Testis (tissue), 3 donors: Measurements from ENCODE around the gene GALNT9. TPM values are rescaled to one million over a fixed set of nuclear protein-coding genes. Genes with fewer than 3 reads are reported as not detected.

Experiments
- DNase-seq: peaks from one replicate; pipeline ENCODE4 v3.0.0-alpha.2; 2019
- H3K27ac ChIP-seq, 2 donors: fragments of 200-600 bp; sonication (generic); one replicate each; pipeline ENCODE4 v1.5.1; 2019
- H3K27me3 ChIP-seq: fragments of 200-600 bp; sonication (generic); one replicate; pipeline ENCODE4 v1.5.1; 2019
- H3K36me3 ChIP-seq: fragments of 200-600 bp; sonication (generic); one replicate; pipeline ENCODE4 v1.5.1; 2017; ENCODE audit warnings: low read depth; ENCODE audit errors: missing control alignments
- H3K4me1 ChIP-seq: fragments of 200-600 bp; sonication (generic); one replicate; pipeline ENCODE4 v1.5.1; 2019
- H3K4me3 ChIP-seq, 2 donors: fragments of 200-600 bp; sonication (generic); one replicate each; pipeline ENCODE4 v1.5.1; 2017 to 2019
- H3K9me3 ChIP-seq: fragments of 200-600 bp; sonication (generic); one replicate; pipeline ENCODE4 v1.5.1; 2017
- CTCF ChIP-seq, 3 experiments: fragments of 450-650 bp in 2 of 3; fragments of 200-600 bp in 1 of 3; sonication (generic) in 1 of 3; IDR thresholded peaks; one replicate each; pipeline ENCODE4 v1.5.1; 2016 to 2019; ENCODE audit warnings: antibody characterized with exemption in 3 of 3, mild to moderate bottlenecking in 2 of 3, moderate library complexity in 1 of 3
- POLR2A ChIP-seq: fragments of 450-650 bp; IDR thresholded peaks from one replicate; pipeline ENCODE4 v1.6.1; 2017; ENCODE audit warnings: antibody characterized with exemption, mild to moderate bottlenecking, moderate library complexity
- WGBS, 2 donors: methylation state at CpG; one replicate each; pipeline ENCODE4 v1.1.5; 2018; 5-methylcytosine and 5-hydroxymethylcytosine counted together
- intact Hi-C: fragments of 100-400 bp; cut with DNase I; formaldehyde crosslinking; loops from one replicate; pipeline ENCODE4 v1.15.1; 2023; ENCODE audit warnings: low total_unique reads
- polyA plus RNA-seq: library from polyadenylated mRNA; stranded (reverse); fragments of 350-450 nt; fragmentation: Illumina TruSeq; extraction: RNeasy Lipid Tissue Mini Kit (QIAGEN cat#74804); gene quantifications from one replicate; pipeline ENCODE4 v1.2.3, GENCODE V29; 2014; ENCODE audit warnings: low read depth, low replicate concordance; ENCODE audit not compliant: insufficient read depth
- total RNA-seq, 2 donors: library from RNA; depleted of rRNA; stranded (reverse); fragments of >200 nt; gene quantifications; one replicate each; pipeline ENCODE4 v1.2.3, GENCODE V29; 2016

GALNT9 gene
- total and polyA plus RNA-seq, 3 donors from 2014 or later, result 1.1 to 1.5 (median 1.3) TPM

DNA sequence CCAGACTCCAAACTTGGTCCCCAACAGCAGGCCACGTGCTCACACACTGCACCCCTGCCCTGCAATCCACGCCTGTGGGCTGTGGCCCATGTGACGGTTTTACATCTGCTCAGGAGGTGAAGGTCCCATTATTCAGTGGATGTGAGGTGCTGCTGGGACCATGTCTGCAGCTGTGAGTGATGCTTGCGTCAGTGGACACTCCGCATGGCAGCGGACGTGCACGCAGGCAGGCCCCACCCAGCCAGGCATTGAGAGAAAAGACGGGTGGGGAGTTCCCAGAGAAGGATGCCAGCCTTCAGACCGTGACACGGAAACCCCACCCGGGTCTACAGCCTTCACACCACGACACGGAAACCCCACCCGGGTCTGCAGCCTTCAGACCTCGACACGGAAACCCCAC, 117.6 kb downstream of the GALNT9 start:
- Histone ChIP-seq H3K27ac (no peak overlapping the region), H3K4me3 (no peak overlapping the region), H3K9me3 (no peaks in the 10 kb centered on the region), H3K27me3 (no peaks in the 10 kb centered on the region), H3K36me3 (no peaks in the 10 kb centered on the region), H3K4me1 (no peaks in the 10 kb centered on the region)
- 94 to 96% methylated on average over 15 to 17 of the region's 17 CpGs for WGBS, 2 donors
- no peak for DNase-seq
- TF ChIP-seq CTCF (IDR thresholded peaks at IDR 0.05), result no peak
- TF ChIP-seq POLR2A, result no peak
- intact Hi-C loops, result no loop called here

DNA sequence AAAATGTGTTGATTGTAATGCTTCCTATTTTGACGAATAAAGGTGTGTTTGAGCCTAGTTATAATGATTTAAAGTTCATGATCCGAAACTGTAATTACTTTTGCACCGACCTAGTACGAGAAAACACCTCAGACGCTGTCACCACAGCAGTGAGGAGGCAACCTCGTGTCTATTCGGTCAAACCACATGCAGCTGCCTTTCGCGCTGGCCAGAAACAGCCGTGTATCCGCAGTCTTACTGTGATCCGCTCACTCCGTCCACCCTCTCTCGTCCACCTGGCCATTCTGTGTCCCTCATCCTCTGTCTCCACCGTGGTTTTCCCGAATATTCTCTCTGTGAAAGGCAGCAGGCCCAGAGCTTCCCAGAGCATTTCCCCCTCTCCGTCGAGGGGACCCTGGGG, 118.1 kb downstream of the GALNT9 start:
- WGBS, 2 donors, result 87 to 93% methylated on average over 18 of the region's 18 CpGs
- Histone ChIP-seq H3K27ac (no peak overlapping the region), H3K36me3 (no peaks in the 10 kb centered on the region), H3K9me3 (no peaks in the 10 kb centered on the region), H3K27me3 (no peaks in the 10 kb centered on the region), H3K4me1 (no peaks in the 10 kb centered on the region), H3K4me3 (no peak overlapping the region)
- intact Hi-C loops, result no loop called here
- DNase-seq, result no peak
- TF ChIP-seq POLR2A (no peak), CTCF (IDR thresholded peaks at IDR 0.05) (no peak)

- intact Hi-C loops, result no loop called here
- no peak for DNase-seq
- no peaks in the 10 kb centered on the region for H3K4me1 ChIP-seq
- no peak overlapping the region for H3K27ac ChIP-seq
- 88% methylated on average over 43 to 48 of the region's 48 CpGs for WGBS, 2 donors
- no peaks in the 10 kb centered on the region for H3K27me3 ChIP-seq
- H3K9me3 ChIP-seq, result no peaks in the 10 kb centered on the region
- H3K36me3 ChIP-seq, result no peaks in the 10 kb centered on the region
- TF ChIP-seq CTCF (IDR thresholded peaks at IDR 0.05) (no peak), POLR2A (no peak)
- H3K4me3 ChIP-seq, result no peak overlapping the region
Observed at GRCh38 chr12:132210223-132211055, 119.0 kb downstream of the GALNT9 start.

DNA sequence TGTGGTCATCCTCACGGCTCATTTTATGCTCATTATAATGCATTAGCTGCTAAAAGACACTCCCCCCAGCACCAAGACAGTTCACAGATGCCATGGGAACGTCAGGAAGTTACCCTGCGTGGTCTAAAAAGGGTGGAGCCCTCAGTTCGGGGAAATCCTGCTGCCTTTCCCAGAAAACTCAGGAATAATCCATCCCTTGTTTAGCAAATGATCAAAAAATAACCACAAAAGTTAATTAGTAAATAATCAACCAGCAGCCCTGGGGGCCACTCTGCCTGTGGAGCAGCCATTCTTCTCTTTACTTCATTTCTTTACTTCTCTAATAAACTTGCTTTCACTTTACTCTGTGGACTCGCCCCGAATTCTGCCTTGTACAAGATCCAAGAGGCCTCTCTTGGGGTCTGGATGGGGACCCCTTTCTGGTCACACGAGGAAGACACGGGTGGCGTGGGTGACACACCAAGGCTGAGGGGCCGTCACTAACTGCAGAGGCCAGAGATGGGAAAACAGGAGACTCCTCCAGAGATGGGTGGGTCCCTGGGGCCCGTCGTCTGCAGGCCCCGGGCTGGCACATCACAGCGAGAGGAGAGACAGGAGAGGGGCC, 119.7 kb downstream of the GALNT9 start:
- intact Hi-C loops, result no loop called here
- H3K27ac ChIP-seq, result no peak overlapping the region
- no peak for DNase-seq
- 77 to 82% methylated on average over 14 of the region's 14 CpGs for WGBS, 2 donors
- TF ChIP-seq CTCF (IDR thresholded peaks at IDR 0.05) (no peak), POLR2A (no peak)
- H3K9me3 ChIP-seq, result no peaks in the 10 kb centered on the region
- H3K27me3 ChIP-seq, result no peaks in the 10 kb centered on the region
- no peak overlapping the region for H3K4me3 ChIP-seq
- H3K36me3 ChIP-seq, result no peaks in the 10 kb centered on the region
- peaks cover 3% of the 10 kb centered on the region for H3K4me1 ChIP-seq
